GM06990 (cell line): ENCODE results near the gene GGCT.

ENCODE experiments used
- DNase-seq: peaks from one replicate; pipeline ENCODE4 v3.0.0-alpha.2; 2011; ENCODE audit not compliant: insufficient read length; ENCODE audit errors: extremely low read depth
- H3K27me3 ChIP-seq: replicated peaks from 2 replicates; pipeline ENCODE4 v1.6.0; 2011; ENCODE audit warnings: low read length; ENCODE audit not compliant: control insufficient read depth, insufficient read depth
- H3K36me3 ChIP-seq: 2 replicates; pipeline ENCODE4 v1.5.1; 2011; ENCODE audit warnings: low read length; ENCODE audit not compliant: control insufficient read depth, insufficient read depth
- H3K4me3 ChIP-seq: replicated peaks from 2 replicates; pipeline ENCODE4 v1.5.1; 2011; ENCODE audit warnings: low read depth, mild to moderate bottlenecking, control low read depth, low read length
- TF ChIP-seq, protein P1 (sequence below): IDR thresholded peaks from 2 replicates; pipeline ENCODE4 v1.5.1; 2011; ENCODE audit warnings: low read length, control low read depth, mild to moderate bottlenecking, inconsistent platforms; ENCODE audit not compliant: insufficient read depth, poor library complexity, severe bottlenecking

GGCT gene

GRCh38 chr7:30504301-30505173 is at the start of gene GGCT:
Gene GGCT (minus strand): TSS chr7:30504829. CDS start chr7:30504709, 120 bp downstream.
- Histone ChIP-seq H3K36me3 (no peaks in the 10 kb centered on the region), H3K27me3 (no peaks in the 10 kb centered on the region), H3K4me3 (peak within 1 kb of the TSS; percentile 96)
- TF ChIP-seq, protein P1, sequence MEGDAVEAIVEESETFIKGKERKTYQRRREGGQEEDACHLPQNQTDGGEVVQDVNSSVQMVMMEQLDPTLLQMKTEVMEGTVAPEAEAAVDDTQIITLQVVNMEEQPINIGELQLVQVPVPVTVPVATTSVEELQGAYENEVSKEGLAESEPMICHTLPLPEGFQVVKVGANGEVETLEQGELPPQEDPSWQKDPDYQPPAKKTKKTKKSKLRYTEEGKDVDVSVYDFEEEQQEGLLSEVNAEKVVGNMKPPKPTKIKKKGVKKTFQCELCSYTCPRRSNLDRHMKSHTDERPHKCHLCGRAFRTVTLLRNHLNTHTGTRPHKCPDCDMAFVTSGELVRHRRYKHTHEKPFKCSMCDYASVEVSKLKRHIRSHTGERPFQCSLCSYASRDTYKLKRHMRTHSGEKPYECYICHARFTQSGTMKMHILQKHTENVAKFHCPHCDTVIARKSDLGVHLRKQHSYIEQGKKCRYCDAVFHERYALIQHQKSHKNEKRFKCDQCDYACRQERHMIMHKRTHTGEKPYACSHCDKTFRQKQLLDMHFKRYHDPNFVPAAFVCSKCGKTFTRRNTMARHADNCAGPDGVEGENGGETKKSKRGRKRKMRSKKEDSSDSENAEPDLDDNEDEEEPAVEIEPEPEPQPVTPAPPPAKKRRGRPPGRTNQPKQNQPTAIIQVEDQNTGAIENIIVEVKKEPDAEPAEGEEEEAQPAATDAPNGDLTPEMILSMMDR, result no peak
- peak; percentile 97 for DNase-seq

DNA sequence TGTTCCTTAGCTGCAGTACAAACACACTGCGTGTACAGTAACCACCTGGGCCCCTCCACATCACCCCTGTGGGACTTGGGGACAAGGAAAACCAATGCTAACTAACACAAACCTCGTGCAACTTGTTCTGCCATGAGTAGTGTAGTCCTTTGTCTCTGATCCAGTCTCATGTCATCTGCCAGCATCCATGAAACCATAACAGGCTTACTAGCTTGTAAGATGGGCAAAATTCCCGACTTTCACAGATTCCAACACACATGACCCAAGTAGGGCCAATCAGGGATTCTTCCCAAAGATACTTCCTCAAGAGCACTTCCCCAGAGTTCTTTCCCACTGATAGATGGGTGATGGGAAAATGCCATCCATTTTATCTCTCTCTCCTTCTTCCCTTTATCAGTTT is 48.9 kb upstream of the GGCT start:
- no peak for DNase-seq
- no peak overlapping the region for H3K4me3 ChIP-seq
- H3K36me3 ChIP-seq, result no peaks in the 10 kb centered on the region; the same call in none of the 2 replicates
- TF ChIP-seq, protein P1, result no peak
- H3K27me3 ChIP-seq, result no peaks in the 10 kb centered on the region

- no peak overlapping the region for H3K4me3 ChIP-seq
- H3K36me3 ChIP-seq, result no peaks in the 10 kb centered on the region; the same call in none of the 2 replicates
- TF ChIP-seq, protein P1, result no peak
- no peaks in the 10 kb centered on the region for H3K27me3 ChIP-seq
- DNase-seq, result no peak
Measured at GRCh38 chr7:30553141-30553540, 48.5 kb upstream of the GGCT start.

- DNase-seq, result no peak
- no peaks in the 10 kb centered on the region for H3K27me3 ChIP-seq
- TF ChIP-seq, protein P1, result no peak
- no peak overlapping the region for H3K4me3 ChIP-seq
- no peaks in the 10 kb centered on the region; the same call in none of the 2 replicates for H3K36me3 ChIP-seq
Measured at GRCh38 chr7:30552330-30552729, 47.7 kb upstream of the GGCT start.

- Histone ChIP-seq H3K27me3 (no peaks in the 10 kb centered on the region), H3K36me3 (no peaks in the 10 kb centered on the region; the same call in none of the 2 replicates), H3K4me3 (no peak overlapping the region)
- DNase-seq, result no peak
- TF ChIP-seq, protein P1, result no peak
Measured at GRCh38 chr7:30549931-30550493, 45.4 kb upstream of the GGCT start.
